Liver (tissue), 3 donors: Measurements from ENCODE around the gene GGA1.
A peak's percentile ranks its signal among the peaks of the same experiment; 100 is the strongest.

ENCODE experiments used
- CTCF ChIP-seq: fragments of 150-350 bp; IDR thresholded peaks from 2 replicates; pipeline ENCODE4 v1.5.1; 2017; ENCODE audit warnings: improper control_type of control experiment, low read depth, low read length; ENCODE audit not compliant: missing input control
- EGR1 ChIP-seq, 2 donors: IDR thresholded peaks; 2 replicates each; pipeline ENCODE4 v1.6.1; 2016 to 2018; ENCODE audit warnings: antibody characterized with exemption in 2 of 2, low read depth in 2 of 2
- FOXA1 ChIP-seq: IDR thresholded peaks from 2 replicates; pipeline ENCODE4 v1.6.1; 2016; ENCODE audit warnings: antibody characterized with exemption
- FOXA2 ChIP-seq: IDR thresholded peaks from 2 replicates; pipeline ENCODE4 v1.6.1; 2016; ENCODE audit warnings: antibody characterized with exemption
- MAX ChIP-seq: IDR thresholded peaks from 2 replicates; pipeline ENCODE4 v1.6.1; 2016; ENCODE audit warnings: antibody characterized with exemption
- NR2F2 ChIP-seq: IDR thresholded peaks from 2 replicates; pipeline ENCODE4 v1.6.1; 2016; ENCODE audit warnings: antibody characterized with exemption
- RAD21 ChIP-seq, 2 donors: IDR thresholded peaks; 2 replicates each; pipeline ENCODE4 v1.6.1; 2016; ENCODE audit warnings: antibody characterized with exemption in 2 of 2, mild to moderate bottlenecking in 2 of 2
- REST ChIP-seq: IDR thresholded peaks from 2 replicates; pipeline ENCODE4 v1.6.1; 2016; ENCODE audit warnings: antibody characterized with exemption, mild to moderate bottlenecking
- RXRA ChIP-seq, 2 donors: IDR thresholded peaks; 2 replicates each; pipeline ENCODE4 v1.6.1; 2017 to 2018; ENCODE audit warnings: antibody characterized with exemption in 2 of 2, mild to moderate bottlenecking in 1 of 2
- SP1 ChIP-seq: IDR thresholded peaks from 2 replicates; pipeline ENCODE4 v1.6.1; 2018; ENCODE audit warnings: antibody characterized with exemption, mild to moderate bottlenecking
- YY1 ChIP-seq: IDR thresholded peaks from 2 replicates; pipeline ENCODE4 v1.6.1; 2016; ENCODE audit warnings: antibody characterized with exemption, mild to moderate bottlenecking
- ZBTB33 ChIP-seq: IDR thresholded peaks from 2 replicates; pipeline ENCODE4 v1.6.1; 2016; ENCODE audit warnings: antibody characterized with exemption
- donor health status: healthy.
- donor health status: healthy.

- TF ChIP-seq CTCF (peak; percentile 93), EGR1 (IDR thresholded peaks at IDR 0.05; ENCODE audit: low read depth in 2 of 2) (no peak), ZBTB33 (no peak), MAX (no peak), REST (no peak), RAD21 (IDR thresholded peaks at IDR 0.05) (peak; percentile 89 to 95), NR2F2 (no peak), RXRA (IDR thresholded peaks at IDR 0.05) (peak in 1 of 2 donors; percentile 26), FOXA1 (no peak), YY1 (no peak), FOXA2 (no peak), SP1 (no peak)
Observed at GRCh38 chr22:37643225-37643847, 34.7 kb downstream of the GGA1 start.
